Loucy (cell line): Measurements from ENCODE around the gene SRBD1.

Experiments used
- H2AFZ ChIP-seq: fragments of 200-600 bp; sonication (generic); 2 replicates; pipeline ENCODE4 v1.6.0; 2016; ENCODE audit warnings: antibody characterized with exemption, mild to moderate bottlenecking, low read length, moderate library complexity
- H3F3A ChIP-seq: fragments of 200-600 bp; 2 replicates; pipeline ENCODE4 v1.6.0; 2016; ENCODE audit warnings: antibody characterized with exemption, low read depth, mild to moderate bottlenecking
- H3K27me3 ChIP-seq: fragments of 200-600 bp; sonication (generic); 2 replicates; pipeline ENCODE4 v1.6.1; 2014; ENCODE audit warnings: low read length, mild to moderate bottlenecking; ENCODE audit not compliant: insufficient read depth, poor library complexity, severe bottlenecking
- H3K36me3 ChIP-seq: fragments of 200-600 bp; sonication (generic); 2 replicates; pipeline ENCODE4 v1.6.1; 2016; ENCODE audit warnings: low read length; ENCODE audit not compliant: insufficient read depth
- H3K4me1 ChIP-seq: fragments of 200-600 bp; sonication (generic); 2 replicates; pipeline ENCODE4 v1.5.1; 2014; ENCODE audit warnings: low read length, mild to moderate bottlenecking; ENCODE audit not compliant: insufficient read depth, poor library complexity, severe bottlenecking
- H3K4me2 ChIP-seq: fragments of 200-600 bp; sonication (generic); 2 replicates; pipeline ENCODE4 v1.6.0; 2014; ENCODE audit warnings: antibody characterized with exemption, low read length, low read depth, mild to moderate bottlenecking; ENCODE audit not compliant: poor library complexity, severe bottlenecking
- H3K4me3 ChIP-seq: fragments of 200-600 bp; sonication (generic); 2 replicates; pipeline ENCODE4 v1.5.1; 2014; ENCODE audit warnings: low read length, mild to moderate bottlenecking, mixed read lengths; ENCODE audit not compliant: poor library complexity, severe bottlenecking
- H3K79me2 ChIP-seq: fragments of 200-600 bp; sonication (generic); 2 replicates; pipeline ENCODE4 v1.6.1; 2014; ENCODE audit warnings: low read length; ENCODE audit not compliant: insufficient read depth
- H3K9ac ChIP-seq: fragments of 200-600 bp; sonication (generic); 2 replicates; pipeline ENCODE4 v1.6.0; 2014; ENCODE audit warnings: mild to moderate bottlenecking, low read depth, low read length, moderate library complexity; ENCODE audit not compliant: poor library complexity, severe bottlenecking
- H3K9me2 ChIP-seq: fragments of 200-600 bp; sonication (generic); replicated peaks from 2 replicates; pipeline ENCODE4 v1.6.1; 2016; ENCODE audit warnings: low read depth, low read length, mixed read lengths
- H3K9me3 ChIP-seq: fragments of 200-600 bp; sonication (generic); 2 replicates; pipeline ENCODE4 v1.6.1; 2014; ENCODE audit warnings: mild to moderate bottlenecking, antibody characterized with exemption, low read length, low read depth; ENCODE audit not compliant: insufficient read depth
- H4K20me1 ChIP-seq: fragments of 200-600 bp; sonication (generic); 2 replicates; pipeline ENCODE4 v1.6.0; 2014; ENCODE audit warnings: antibody characterized with exemption, low read length, mild to moderate bottlenecking; ENCODE audit not compliant: insufficient read depth, poor library complexity, severe bottlenecking
- EZH2phosphoT487 ChIP-seq: fragments of 200-600 bp; IDR thresholded peaks from 2 replicates; pipeline ENCODE4 v1.6.1; 2018; ENCODE audit warnings: antibody characterized with exemption, mild to moderate bottlenecking, moderate library complexity, borderline replicate concordance
- TF ChIP-seq, protein P1 (sequence below): fragments of 200-600 bp; sonication (generic); conservative IDR thresholded peaks from 2 replicates; pipeline ENCODE4 v1.5.1; 2014; ENCODE audit warnings: mild to moderate bottlenecking, antibody characterized with exemption, low read length

SRBD1 gene

DNA sequence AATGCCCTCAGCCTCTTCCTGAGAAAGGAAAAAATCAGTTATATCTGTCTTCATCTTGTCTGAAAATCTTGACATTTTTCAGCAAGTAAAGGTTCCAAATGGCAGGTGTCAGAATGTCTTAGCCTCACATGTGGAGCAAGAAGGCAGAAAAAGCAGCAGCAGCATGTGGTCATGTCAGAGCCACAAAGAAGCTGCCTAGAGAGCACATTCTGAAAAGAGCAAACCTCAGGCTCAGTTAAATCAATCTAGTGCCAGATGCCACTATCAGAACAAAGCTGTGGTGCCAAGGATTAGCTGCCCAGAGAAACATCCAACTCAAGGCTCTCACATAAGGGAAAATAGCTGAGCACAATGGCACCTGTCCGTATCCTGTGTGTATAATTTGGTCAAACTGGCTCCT, 105.9 kb downstream of the SRBD1 start:
- no peak overlapping the region for H3K9ac ChIP-seq
- no peaks in the 10 kb centered on the region for H3K9me2 ChIP-seq
- no peak overlapping the region for H3K4me2 ChIP-seq
- H3F3A ChIP-seq, result no peaks in the 10 kb centered on the region
- no peaks in the 10 kb centered on the region for H3K27me3 ChIP-seq
- no peaks in the 10 kb centered on the region for H4K20me1 ChIP-seq
- no peak overlapping the region for H3K4me3 ChIP-seq
- no peak overlapping the region for H2AFZ ChIP-seq
- H3K36me3 ChIP-seq, result no peaks in the 10 kb centered on the region
- peaks cover 6% of the 10 kb centered on the region; the same call in 1 of the 2 replicates for H3K79me2 ChIP-seq
- peaks cover 9% of the 10 kb centered on the region for H3K4me1 ChIP-seq
- TF ChIP-seq, protein P1, sequence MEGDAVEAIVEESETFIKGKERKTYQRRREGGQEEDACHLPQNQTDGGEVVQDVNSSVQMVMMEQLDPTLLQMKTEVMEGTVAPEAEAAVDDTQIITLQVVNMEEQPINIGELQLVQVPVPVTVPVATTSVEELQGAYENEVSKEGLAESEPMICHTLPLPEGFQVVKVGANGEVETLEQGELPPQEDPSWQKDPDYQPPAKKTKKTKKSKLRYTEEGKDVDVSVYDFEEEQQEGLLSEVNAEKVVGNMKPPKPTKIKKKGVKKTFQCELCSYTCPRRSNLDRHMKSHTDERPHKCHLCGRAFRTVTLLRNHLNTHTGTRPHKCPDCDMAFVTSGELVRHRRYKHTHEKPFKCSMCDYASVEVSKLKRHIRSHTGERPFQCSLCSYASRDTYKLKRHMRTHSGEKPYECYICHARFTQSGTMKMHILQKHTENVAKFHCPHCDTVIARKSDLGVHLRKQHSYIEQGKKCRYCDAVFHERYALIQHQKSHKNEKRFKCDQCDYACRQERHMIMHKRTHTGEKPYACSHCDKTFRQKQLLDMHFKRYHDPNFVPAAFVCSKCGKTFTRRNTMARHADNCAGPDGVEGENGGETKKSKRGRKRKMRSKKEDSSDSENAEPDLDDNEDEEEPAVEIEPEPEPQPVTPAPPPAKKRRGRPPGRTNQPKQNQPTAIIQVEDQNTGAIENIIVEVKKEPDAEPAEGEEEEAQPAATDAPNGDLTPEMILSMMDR, result no peak
- no peak for TF ChIP-seq EZH2phosphoT487
- H3K9me3 ChIP-seq, result no peaks in the 10 kb centered on the region

GRCh38 chr2:45498661-45499550, 112.2 kb downstream of the SRBD1 start:
- H3K4me1 ChIP-seq, result peaks cover 20% of the 10 kb centered on the region
- H3K79me2 ChIP-seq, result no peaks in the 10 kb centered on the region; the same call in 1 of the 2 replicates
- H3K9me3 ChIP-seq, result no peaks in the 10 kb centered on the region
- H3K27me3 ChIP-seq, result no peaks in the 10 kb centered on the region
- no peaks in the 10 kb centered on the region; the same call in 1 of the 2 replicates for H3F3A ChIP-seq
- no peaks in the 10 kb centered on the region for H3K9me2 ChIP-seq
- no peaks in the 10 kb centered on the region for H4K20me1 ChIP-seq
- TF ChIP-seq EZH2phosphoT487, result no peak
- TF ChIP-seq, protein P1, result no peak
- H3K36me3 ChIP-seq, result 0 out of 2 replicates have a peak, but pooled peaks cover 7% of the 10 kb centered on the region
- no peak overlapping the region for H3K4me3 ChIP-seq
- no peak overlapping the region for H3K4me2 ChIP-seq
- H3K9ac ChIP-seq, result no peak overlapping the region
- H2AFZ ChIP-seq, result no peak overlapping the region

DNA sequence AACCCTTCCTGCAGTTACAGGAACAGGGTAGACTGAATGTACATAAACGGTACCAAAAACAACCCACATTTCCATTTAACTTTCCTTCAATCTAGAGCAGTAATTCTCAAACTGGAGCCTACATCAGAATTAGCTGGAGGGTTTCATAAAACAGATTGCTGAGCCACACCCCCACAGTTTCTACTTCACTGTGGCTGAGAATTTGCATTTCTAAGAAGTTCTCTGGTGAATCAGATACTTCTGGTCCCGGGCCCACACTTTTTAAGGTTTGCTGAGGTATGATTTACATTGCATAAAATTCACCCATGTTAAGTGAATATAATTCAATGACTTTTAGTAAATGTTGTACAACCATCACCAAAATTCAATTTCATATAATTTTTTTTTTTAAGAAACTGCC, 113.7 kb downstream of the SRBD1 start:
- Histone ChIP-seq H3K9me3 (no peaks in the 10 kb centered on the region), H3K27me3 (no peaks in the 10 kb centered on the region), H4K20me1 (no peaks in the 10 kb centered on the region), H3K4me1 (peaks cover 20% of the 10 kb centered on the region), H3K4me2 (no peak overlapping the region), H2AFZ (no peak overlapping the region), H3F3A (no peaks in the 10 kb centered on the region; the same call in 1 of the 2 replicates), H3K79me2 (peaks cover 5% of the 10 kb centered on the region), H3K9ac (no peak overlapping the region), H3K36me3 (peaks cover 14% of the 10 kb centered on the region; the same call in 1 of the 2 replicates), H3K4me3 (no peak overlapping the region), H3K9me2 (no peaks in the 10 kb centered on the region)
- TF ChIP-seq, protein P1, result no peak
- no peak for TF ChIP-seq EZH2phosphoT487
